NCI-H510A (cell line): ENCODE data around the gene SOX2.

Experiments
- DNase-seq: peaks from one replicate; lab custom pipeline; 2025; lab: John Stamatoyannopoulos, UW

SOX2 gene

GRCh38 chr3:181704421-181705085, 7.2 kb upstream of the SOX2 start:
- DNase-seq: no peak

- DNase-seq: no peak
Measured at GRCh38 chr3:181705086-181705480, 6.6 kb upstream of the SOX2 start.

GRCh38 chr3:181707980-181708379, 3.7 kb upstream of the SOX2 start:
- DNase-seq: no peak

GRCh38 chr3:181709537-181710279, 2.0 kb upstream of the SOX2 start:
- no peak for DNase-seq

- DNase-seq: no peak
Measured at GRCh38 chr3:181710345-181711291, 1.1 kb upstream of the SOX2 start.

- DNase-seq: no peak
Measured at GRCh38 chr3:181712226-181712552, 464 bp downstream of the SOX2 start.

- no peak for DNase-seq
Measured at GRCh38 chr3:181712553-181713279, 991 bp downstream of the SOX2 start.

GRCh38 chr3:181713280-181713647, 1.5 kb downstream of the SOX2 start:
- no peak for DNase-seq

GRCh38 chr3:181713676-181714612, 2.2 kb downstream of the SOX2 start:
- DNase-seq: no peak

- DNase-seq: no peak
Measured at GRCh38 chr3:181715571-181716340, 4.0 kb downstream of the SOX2 start.

- no peak for DNase-seq
Measured at GRCh38 chr3:181716966-181717365, 5.2 kb downstream of the SOX2 start.

- no peak for DNase-seq
Measured at GRCh38 chr3:181717549-181718171, 5.9 kb downstream of the SOX2 start.

GRCh38 chr3:181718369-181718768, 6.6 kb downstream of the SOX2 start:
- no peak for DNase-seq

- DNase-seq: peak; percentile 24
Measured at GRCh38 chr3:181718987-181719911, 7.5 kb downstream of the SOX2 start.

- DNase-seq: no peak
Measured at GRCh38 chr3:181719991-181720680, 8.4 kb downstream of the SOX2 start.

- DNase-seq: no peak
Measured at GRCh38 chr3:181721046-181721875, 9.5 kb downstream of the SOX2 start.

- DNase-seq: no peak
Measured at GRCh38 chr3:181722156-181722555, 10.4 kb downstream of the SOX2 start.
